Measurements from ENCODE around the gene MREG.
"Not testable (repeated sequence)": the region's sequence is repeated elsewhere in the genome, so short reads cannot be mapped to it uniquely, and the experiment has no call there.

The MREG gene

GRCh38 chr2:215988556-215989207 is 24.7 kb downstream of the MREG start:
- DNase-seq = not testable (repeated sequence)

GRCh38 chr2:215985257-215985656 is 28.1 kb downstream of the MREG start:
- DNase-seq = no peak

GRCh38 chr2:215984661-215985060 is 28.7 kb downstream of the MREG start:
- DNase-seq = no peak

GRCh38 chr2:215983581-215984351 is 29.6 kb downstream of the MREG start:
- DNase-seq = no peak

GRCh38 chr2:215982465-215982875 is 30.9 kb downstream of the MREG start:
- no peak for DNase-seq

GRCh38 chr2:215981115-215981514 is 32.2 kb downstream of the MREG start:
- no peak for DNase-seq

- DNase-seq = no peak
Measured at GRCh38 chr2:215979620-215980019, 33.7 kb downstream of the MREG start.

- no peak for DNase-seq
Measured at GRCh38 chr2:215974700-215975429, 38.5 kb downstream of the MREG start.

- DNase-seq = peak; percentile 3
Measured at GRCh38 chr2:215973954-215974699, 39.2 kb downstream of the MREG start.

- DNase-seq = no peak
Measured at GRCh38 chr2:215973145-215973792, 40.1 kb downstream of the MREG start.

GRCh38 chr2:215971671-215972070 is 41.7 kb downstream of the MREG start:
- DNase-seq = no peak

GRCh38 chr2:215970894-215971293 is 42.5 kb downstream of the MREG start:
- not testable (repeated sequence) for DNase-seq

GRCh38 chr2:215970425-215970824 is 42.9 kb downstream of the MREG start:
- no peak for DNase-seq

- DNase-seq = no peak
Measured at GRCh38 chr2:215969131-215969841, 44.1 kb downstream of the MREG start.

GRCh38 chr2:215968499-215968898 is 44.9 kb downstream of the MREG start:
- DNase-seq = no peak

- DNase-seq = no peak
Measured at GRCh38 chr2:215967590-215968378, 45.6 kb downstream of the MREG start.

GRCh38 chr2:215966951-215967350 is 46.4 kb downstream of the MREG start:
- DNase-seq = no peak

GRCh38 chr2:215966274-215966673 is 47.1 kb downstream of the MREG start:
- no peak for DNase-seq

GRCh38 chr2:215965532-215966165 is 47.7 kb downstream of the MREG start:
- no peak for DNase-seq

GRCh38 chr2:215961981-215962380 is 51.4 kb downstream of the MREG start:
- no peak for DNase-seq

Measured in CD4-positive, alpha-beta T cell treated with Interferon gamma for 1 hour (primary cell).